Measurements from ENCODE around the gene BABAM2. TPM values are rescaled to one million over a fixed set of nuclear protein-coding genes. Genes with fewer than 3 reads are reported as not detected.

Gene BABAM2
- total RNA-seq, 2 donors from 2014 or later = 36.4 to 40.9 TPM

GRCh38 chr2:27856386-27856785 lies 34.1 kb upstream of the BABAM2 start:
- no peak for DNase-seq
- Mint-ChIP-seq H3K27me3 (ENCODE audit: insufficient read depth) (peaks cover 20% of the 10 kb centered on the region), H3K4me3 (no peak overlapping the region), H3K4me1 (no peaks in the 10 kb centered on the region), H3K9me3 (peaks cover 23% of the 10 kb centered on the region), H3K27ac (no peak overlapping the region), H3K36me3 (ENCODE audit: low read depth) (no peaks in the 10 kb centered on the region)
- no peak overlapping the region for H3K27ac ChIP-seq (ENCODE audit: low read depth, low read length)
- TF ChIP-seq CTCF (conservative IDR thresholded peaks at IDR 0.05) = no peak
- no peak overlapping the region for H3K9ac ChIP-seq (ENCODE audit: extremely low read depth, low read length, poor library complexity, severe bottlenecking)
- no peaks in the 10 kb centered on the region for H3K36me3 ChIP-seq (ENCODE audit: control insufficient read depth, insufficient read depth, low read length)
- H3K27me3 ChIP-seq (ENCODE audit: control insufficient read depth, insufficient read depth, low read length, poor library complexity, severe bottlenecking) = peaks cover 12% of the 10 kb centered on the region
- H3K4me3 ChIP-seq (ENCODE audit: low read length) = no peak overlapping the region
- peaks cover 27% of the 10 kb centered on the region for H3K9me3 ChIP-seq (ENCODE audit: control insufficient read depth, low read length)
- 70 to 72% methylated on average over 3 of the region's 3 CpGs for WGBS, 2 experiments (ENCODE audit: insufficient coverage in 1 of 2, insufficient read length in 1 of 2)
- no peaks in the 10 kb centered on the region for H3K4me1 ChIP-seq (ENCODE audit: control insufficient read depth, insufficient read depth, low read length)

GRCh38 chr2:27856956-27857355 lies 33.6 kb upstream of the BABAM2 start:
- Mint-ChIP-seq H3K27me3 (ENCODE audit: insufficient read depth) (peaks cover 23% of the 10 kb centered on the region), H3K9me3 (peaks cover 23% of the 10 kb centered on the region), H3K4me1 (no peaks in the 10 kb centered on the region), H3K27ac (no peak overlapping the region), H3K4me3 (no peak overlapping the region), H3K36me3 (ENCODE audit: low read depth) (no peaks in the 10 kb centered on the region)
- H3K27me3 ChIP-seq (ENCODE audit: control insufficient read depth, insufficient read depth, low read length, poor library complexity, severe bottlenecking) = peaks cover 12% of the 10 kb centered on the region
- 76% methylated on average over 3 of the region's 3 CpGs; no CpG with 5 or more reads in 1 of the 2 experiments for WGBS, 2 experiments (ENCODE audit: insufficient coverage in 1 of 2, insufficient read length in 1 of 2)
- H3K4me3 ChIP-seq (ENCODE audit: low read length) = no peak overlapping the region
- no peak for DNase-seq
- H3K27ac ChIP-seq (ENCODE audit: low read depth, low read length) = no peak overlapping the region
- no peaks in the 10 kb centered on the region for H3K4me1 ChIP-seq (ENCODE audit: control insufficient read depth, insufficient read depth, low read length)
- no peak overlapping the region for H3K9ac ChIP-seq (ENCODE audit: extremely low read depth, low read length, poor library complexity, severe bottlenecking)
- peaks cover 27% of the 10 kb centered on the region for H3K9me3 ChIP-seq (ENCODE audit: control insufficient read depth, low read length)
- H3K36me3 ChIP-seq (ENCODE audit: control insufficient read depth, insufficient read depth, low read length) = no peaks in the 10 kb centered on the region
- no peak for TF ChIP-seq CTCF (conservative IDR thresholded peaks at IDR 0.05)

GRCh38 chr2:27857417-27858172 lies 32.9 kb upstream of the BABAM2 start:
- Histone ChIP-seq H3K4me3 (ENCODE audit: low read length) (no peak overlapping the region), H3K36me3 (ENCODE audit: control insufficient read depth, insufficient read depth, low read length) (no peaks in the 10 kb centered on the region), H3K9me3 (ENCODE audit: control insufficient read depth, low read length) (peaks cover 27% of the 10 kb centered on the region), H3K27me3 (ENCODE audit: control insufficient read depth, insufficient read depth, low read length, poor library complexity, severe bottlenecking) (peaks cover 12% of the 10 kb centered on the region), H3K9ac (ENCODE audit: extremely low read depth, low read length, poor library complexity, severe bottlenecking) (no peak overlapping the region), H3K4me1 (ENCODE audit: control insufficient read depth, insufficient read depth, low read length) (no peaks in the 10 kb centered on the region), H3K27ac (ENCODE audit: low read depth, low read length) (no peak overlapping the region)
- no peaks in the 10 kb centered on the region for H3K36me3 Mint-ChIP-seq (ENCODE audit: low read depth)
- H3K4me3 Mint-ChIP-seq = no peak overlapping the region
- DNase-seq = no peak
- peaks cover 23% of the 10 kb centered on the region for H3K9me3 Mint-ChIP-seq
- WGBS, 2 experiments (ENCODE audit: insufficient coverage in 1 of 2, insufficient read length in 1 of 2) = 91% methylated on average over 4 of the region's 4 CpGs; no CpG with 5 or more reads in 1 of the 2 experiments
- TF ChIP-seq CTCF (conservative IDR thresholded peaks at IDR 0.05) = no peak
- H3K27ac Mint-ChIP-seq = no peak overlapping the region
- H3K4me1 Mint-ChIP-seq = no peaks in the 10 kb centered on the region
- H3K27me3 Mint-ChIP-seq (ENCODE audit: insufficient read depth) = peaks cover 29% of the 10 kb centered on the region

Measured in endodermal cell (in vitro differentiated cells).